NCI-H128 (cell line): ENCODE results near the gene SKIDA1.

Experiments
- DNase-seq: peaks from one replicate; lab custom pipeline; 2025; ENCODE audit not compliant: unreplicated experiment; lab: John Stamatoyannopoulos, UW

The SKIDA1 gene

DNA sequence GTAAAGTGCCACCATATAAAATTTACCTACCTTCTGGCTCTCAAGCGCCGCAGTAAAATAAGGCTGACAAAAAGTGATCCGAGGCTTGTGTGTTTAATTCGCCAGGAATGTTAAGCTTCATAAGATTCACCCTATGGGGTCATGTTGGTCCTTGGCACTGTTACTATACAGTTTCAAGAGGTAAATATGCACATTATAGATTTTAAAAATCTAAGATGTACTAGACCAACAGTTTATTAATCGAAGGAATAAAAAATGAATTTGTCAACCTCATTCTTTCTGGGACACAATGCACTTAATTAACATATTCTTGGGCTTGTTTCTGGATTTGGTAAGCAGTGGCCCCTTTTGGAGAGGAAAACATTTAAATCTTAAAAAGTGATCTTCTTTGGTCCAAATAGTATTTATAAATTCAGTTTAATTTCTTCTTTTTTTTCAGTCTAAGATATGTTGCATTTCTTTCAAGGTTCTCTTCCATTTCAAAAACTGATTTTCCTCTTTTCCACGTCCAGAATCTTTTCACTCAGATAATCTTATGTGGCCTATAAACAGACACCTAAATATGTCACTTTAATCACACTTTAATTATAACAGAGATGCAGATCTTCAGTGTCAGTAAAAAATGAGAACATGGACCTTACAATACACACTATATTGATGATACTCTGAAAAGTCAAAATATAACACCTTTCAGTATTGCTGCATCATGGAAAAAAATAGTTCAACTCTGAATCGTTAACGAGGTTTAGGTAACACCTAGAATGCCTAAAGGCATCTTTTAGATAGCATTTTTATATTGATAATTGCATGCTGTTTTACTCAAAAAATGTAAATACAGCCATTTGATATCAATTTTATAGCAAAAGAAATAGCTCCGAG, 3.8 kb upstream of the SKIDA1 start:
- DNase-seq = no peak

DNA sequence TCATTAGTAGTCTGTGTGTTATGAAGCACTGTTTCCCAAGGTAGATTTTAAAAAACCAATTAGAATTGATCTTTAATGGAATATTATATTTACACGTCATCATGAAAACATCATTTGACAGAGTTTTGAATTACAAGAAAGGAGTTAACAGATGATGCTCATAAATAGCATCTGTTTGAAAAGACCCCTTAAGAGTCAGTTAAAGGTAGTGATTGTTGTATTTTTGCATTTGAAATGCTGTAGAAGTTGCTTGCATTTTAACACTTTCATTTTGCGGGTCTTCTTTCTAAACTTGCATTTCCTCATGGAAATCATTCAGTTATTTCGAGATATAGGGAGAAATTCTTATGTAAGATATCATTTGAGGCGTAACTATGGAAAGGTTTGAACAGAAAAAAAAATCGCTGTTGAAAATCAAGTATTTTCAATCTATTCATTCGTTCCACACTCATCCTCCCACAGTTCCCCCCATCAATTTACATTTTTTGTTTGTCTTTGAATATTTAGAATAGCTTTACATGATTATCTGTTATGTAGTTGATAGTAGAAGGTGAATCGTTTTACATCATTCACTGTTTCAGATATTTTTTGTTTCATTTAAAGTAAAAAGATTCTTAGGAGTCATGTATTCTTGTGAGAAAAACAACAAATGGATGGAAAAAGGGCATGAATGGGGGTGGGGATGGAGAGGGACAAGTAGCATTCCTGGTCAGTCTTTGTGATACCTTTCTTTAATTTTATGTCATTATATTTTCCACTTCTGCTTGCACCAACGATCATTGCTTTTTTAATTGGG, 3.0 kb upstream of the SKIDA1 start:
- no peak for DNase-seq

DNA sequence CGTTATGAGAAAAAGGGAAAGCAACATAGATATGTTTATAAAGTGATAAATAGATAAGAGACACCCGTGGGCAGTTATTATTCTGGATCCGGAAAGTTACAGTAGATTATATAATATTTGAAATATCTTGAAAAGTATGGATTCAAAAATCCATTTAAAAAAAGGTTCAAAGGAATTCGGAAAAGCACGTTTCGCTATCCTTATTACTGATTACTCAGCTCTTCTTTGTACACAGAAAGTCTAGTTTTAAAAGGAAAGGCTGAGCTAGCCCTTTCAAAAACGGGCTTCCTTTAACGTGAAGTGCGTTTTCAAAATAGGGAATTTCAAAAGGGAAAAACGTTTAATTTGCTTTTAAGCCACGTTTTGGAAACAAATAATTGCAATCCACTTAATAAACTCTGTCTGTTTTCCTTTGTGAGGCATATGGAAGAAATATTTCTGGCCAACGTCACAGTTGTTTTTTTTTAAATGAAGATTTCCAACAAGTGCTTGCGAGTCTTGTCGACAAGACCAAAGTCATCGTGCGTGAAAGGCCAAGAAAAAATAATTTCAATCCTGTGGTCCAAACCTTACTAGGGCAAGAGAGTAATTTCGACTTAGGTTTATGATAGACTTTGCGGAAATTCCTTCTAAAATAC, 2.2 kb upstream of the SKIDA1 start:
- no peak for DNase-seq

DNA sequence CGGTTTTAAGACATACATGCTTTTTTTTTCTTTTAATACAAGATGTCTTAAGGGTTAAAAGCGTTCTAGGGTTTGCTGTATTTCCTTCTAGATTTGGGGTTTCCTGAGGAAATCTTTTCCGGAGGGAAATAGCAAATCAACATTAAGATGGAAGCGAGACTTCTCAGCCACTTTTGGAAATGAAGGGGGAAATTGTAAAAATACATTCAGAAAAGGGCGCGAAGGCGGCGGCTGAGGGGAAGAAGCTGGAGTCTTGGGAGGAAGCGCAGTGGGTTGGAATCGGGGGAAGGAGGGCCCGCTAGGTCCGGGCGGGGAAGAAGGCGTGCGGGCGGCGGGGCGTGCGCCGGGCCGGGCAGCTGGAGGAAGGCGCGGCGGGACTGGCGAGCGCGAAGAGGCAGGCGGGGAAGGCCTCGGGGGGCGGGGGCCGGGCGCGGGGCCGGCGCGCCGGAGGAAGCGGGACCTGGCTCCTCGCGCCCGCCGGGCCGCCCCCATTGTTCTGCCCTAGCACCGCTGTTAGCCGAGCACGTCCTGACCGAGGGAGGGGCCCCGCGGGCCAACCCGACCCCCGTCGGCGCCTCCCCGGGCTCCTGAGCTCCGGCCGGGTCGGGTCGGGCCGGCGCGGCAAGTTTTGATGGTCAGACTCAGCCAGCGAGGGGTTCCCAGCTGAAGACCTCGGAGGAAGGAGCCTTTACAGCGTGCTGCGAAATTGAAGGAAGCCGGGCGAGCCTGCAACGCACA, 1.5 kb upstream of the SKIDA1 start:
- no peak for DNase-seq

DNA sequence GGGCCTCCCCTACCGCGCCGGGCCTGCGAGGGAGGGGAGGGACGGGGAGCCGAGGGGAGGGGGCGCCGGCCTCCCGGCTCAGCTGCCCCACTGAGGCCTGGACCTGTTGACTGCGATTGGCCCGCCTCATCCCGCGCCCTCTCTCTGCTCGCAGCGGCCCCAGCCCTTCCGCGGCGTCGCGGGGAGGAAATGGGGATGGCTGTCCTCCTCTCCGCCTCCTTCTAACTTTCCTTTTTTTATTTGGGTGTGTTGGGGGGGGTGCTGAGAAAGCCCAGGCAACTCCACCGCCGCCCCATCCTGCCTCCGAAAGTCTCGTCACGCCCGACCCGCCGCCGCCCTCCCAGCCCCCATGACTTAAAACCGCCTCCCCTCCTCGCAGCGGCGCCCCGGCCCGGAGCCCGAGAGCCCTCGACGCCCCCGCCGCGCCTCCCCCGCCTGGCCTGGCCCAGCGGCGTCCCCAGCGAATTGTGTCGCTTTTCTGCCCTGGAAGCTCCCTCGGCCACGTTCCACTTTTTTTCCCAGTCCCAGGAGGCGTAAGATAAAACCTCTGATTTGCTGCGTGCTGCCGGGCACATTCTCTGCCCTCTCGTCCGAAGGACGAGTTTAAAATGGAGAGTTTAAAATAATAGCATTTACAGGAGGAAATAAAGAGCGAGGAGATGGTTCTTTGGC, 842 bp upstream of the SKIDA1 start:
- peak; percentile 54 for DNase-seq

DNA sequence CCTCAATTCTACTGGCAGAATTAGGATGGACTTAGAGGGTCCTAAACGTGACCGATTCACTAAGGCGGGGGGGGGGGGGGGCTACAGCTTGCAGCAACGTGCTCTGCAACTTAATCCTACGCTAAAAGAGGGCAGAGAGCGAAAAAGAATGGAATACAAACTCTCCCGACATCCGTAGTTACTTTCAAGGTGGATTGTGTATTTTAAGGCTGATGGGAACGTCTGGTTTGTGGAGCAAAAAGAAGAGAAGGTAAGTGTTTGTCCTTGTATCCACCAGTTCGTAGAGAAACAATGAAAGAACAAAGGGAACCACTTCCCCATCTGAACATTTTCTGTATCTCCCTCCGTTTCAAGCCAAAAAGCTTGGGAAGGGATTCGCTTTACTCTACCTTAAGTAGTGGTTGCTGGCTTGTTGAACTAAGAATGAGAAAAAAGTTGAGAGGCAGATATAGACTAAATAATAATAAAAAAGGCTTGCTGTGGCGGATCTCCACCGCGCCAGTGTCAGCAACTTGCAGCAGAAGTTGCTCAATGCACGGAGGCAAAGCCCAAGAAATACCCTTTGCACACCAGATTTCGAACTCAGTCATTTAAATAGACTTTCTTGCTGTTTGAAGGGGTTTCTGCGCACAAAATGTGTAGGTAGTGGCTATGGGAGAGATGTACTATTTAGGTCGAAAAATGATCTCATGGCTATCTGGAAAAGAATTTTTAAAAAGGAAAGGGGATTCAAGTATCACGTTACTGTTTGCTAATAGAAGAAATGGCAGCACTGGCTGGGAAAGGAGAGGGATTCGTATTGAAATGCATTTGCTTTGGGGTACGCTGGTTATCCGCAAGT, 736 bp downstream of the SKIDA1 start:
- no peak for DNase-seq

DNA sequence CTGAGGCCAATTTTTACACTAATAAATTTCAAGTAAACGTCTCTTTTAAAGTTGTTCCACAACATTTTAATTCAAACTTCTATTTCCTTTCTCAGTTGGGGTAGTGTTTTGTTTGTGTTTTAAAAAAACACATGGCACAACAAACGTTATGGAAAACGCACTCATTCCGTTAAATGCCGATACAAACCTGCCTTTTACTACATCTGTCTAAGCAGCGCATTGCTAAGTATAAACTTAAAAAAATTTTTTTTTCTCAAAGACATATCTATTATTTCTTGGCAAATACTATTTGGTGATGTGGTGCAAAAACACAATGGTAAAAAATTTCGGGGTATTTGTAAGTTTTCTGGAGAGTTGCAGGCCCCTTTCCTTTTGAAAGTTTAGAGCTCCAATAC, 1.4 kb downstream of the SKIDA1 start:
- no peak for DNase-seq

DNA sequence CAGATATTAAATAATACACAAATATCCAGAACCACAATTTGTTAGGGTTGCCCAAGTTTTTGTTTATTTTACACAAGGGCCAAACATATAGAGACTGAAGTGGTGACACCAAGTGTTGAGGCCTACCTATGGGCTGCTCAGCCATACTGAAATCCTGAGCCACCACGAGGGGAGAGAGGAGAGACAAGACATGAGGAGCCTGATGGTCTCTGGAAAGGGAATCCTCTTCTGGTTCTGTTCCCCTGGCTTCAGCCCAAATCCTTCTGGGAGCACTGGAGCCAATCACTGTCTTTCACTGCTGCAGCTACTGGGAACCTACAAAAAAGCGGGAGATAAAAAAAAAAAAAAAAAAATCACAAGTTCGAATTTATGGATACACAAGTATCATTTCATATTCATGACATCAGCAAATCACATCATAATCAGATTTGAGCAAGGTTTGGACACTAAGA, 1.9 kb downstream of the SKIDA1 start:
- DNase-seq = no peak

DNA sequence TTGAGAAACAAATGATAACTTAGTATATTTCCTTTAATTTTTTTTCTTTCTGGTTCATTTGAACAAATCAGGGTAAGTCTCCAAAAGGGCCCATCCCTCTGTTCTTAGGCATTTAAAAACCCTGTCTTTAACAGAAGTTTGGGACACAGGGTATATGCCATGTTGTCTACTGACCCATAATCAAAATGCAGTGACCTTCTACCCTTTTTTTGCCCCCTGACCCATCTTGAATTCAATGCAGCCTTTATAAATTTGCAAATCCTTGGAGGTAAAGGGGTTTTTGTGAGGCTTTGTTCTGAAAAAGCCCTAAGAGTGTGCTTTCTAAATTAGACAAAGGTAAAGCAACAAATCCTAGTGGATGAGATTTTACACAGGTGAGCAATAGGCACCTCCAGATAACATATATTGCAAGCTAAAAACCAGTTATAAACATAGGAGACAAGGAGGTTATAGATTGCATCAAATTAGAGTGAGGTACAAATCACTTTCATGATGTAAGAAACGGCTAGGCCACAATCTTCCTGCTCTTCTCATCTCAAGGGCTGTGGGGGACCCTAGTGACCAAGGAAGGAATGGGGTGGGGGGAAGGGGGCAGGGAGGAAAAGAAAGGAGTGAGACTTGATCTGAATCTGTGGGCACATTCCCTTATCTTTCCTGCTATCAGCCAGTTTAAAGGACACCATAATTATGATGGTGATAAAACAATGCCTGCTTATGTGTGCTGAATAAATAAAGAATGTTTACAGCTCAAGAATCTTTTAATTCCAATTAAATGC, 2.7 kb downstream of the SKIDA1 start:
- no peak for DNase-seq

DNA sequence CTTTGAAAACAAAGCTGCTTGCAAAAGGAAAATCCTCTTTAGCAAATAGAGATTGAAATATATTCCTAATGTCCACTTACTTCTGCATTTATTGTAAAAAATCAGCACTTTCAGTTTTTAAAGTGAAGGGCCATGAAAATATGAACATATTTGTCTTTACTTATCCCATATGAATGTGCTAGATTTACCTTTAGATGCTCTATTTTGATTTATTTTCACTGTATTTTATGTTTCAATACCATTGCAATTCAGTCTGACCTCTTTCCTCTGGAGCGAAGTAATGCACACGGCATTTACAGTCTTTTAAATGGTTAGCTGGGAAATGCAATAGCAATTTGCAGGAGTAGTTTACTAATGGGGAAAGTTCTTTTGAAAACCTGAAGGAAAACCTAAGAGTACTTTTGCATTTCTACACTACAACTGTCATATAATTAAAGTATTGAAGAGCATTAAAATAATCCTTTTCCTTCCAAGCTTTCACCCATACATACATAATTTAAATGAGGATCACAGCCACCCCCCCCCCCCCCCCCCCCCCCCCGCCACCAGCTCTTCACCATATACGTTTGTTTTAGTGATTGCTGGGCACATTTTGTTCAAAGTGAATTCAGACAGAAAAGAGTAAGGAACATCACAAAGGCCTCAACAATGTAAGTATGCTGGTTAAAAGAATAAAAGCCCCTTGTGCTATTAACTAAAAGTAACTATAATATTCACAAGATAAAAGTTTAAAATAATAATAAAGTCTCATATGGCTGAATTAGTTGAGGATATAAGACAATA, 3.5 kb downstream of the SKIDA1 start:
- no peak for DNase-seq

DNA sequence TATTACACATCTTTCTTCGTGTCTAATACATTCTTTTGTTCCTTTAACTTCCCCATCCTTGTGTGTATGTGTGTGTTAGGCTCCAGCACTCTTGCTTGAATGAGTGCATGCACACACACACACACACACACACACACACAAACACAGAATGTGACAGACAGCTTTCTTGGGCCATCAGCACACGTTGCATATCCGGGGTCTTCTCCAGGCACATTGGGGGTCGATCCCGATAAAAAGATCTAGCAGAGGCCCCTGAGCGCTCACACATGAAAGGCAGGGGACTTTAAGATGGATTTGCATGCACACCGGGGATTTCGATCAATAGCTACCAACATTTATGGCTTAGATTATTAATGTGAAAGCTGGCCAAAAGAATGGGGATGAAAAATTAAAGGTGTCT, 4.5 kb downstream of the SKIDA1 start:
- DNase-seq = no peak

DNA sequence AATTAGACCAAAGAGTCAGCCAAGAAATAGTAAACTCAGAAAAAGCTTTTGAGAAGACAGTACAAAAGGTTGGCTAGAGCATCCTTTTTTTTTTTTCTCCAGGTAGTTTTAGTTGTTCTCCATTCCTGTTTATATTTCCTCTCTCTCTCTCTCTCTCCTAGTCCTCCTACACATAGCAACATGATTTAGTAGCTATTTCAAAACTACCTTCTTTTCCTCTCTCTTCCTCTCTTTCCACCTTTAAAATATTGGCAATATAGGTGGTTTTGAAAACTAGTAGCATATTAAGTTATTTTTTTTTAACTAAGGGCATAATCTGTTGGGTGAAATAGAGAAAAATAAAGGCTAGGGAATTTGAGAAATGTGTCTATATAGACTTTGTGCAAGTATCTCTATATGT, 5.0 kb downstream of the SKIDA1 start:
- no peak for DNase-seq

DNA sequence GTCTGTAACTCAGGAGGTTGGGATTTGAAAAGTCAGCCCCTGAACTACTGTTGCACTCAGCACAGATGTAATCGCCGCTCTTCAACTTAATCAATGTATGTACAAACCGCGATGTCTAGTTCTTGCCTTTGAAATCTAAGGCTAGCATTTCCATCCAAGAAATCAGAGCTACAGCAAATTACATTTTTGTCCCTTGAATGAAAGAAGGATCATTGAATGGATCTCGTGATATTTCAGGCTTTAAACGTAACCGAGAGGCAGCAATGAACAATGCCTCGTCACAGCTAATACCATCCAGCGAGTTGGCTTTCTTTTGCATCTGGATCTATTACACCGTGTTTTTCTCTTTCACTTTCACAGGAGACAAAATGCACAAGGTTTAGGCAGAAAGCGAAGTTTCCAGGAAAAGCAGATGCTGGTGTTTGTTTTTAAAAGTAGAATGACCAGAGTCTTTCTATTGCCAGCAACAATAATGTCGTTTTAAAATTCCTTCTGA, 5.5 kb downstream of the SKIDA1 start:
- no peak for DNase-seq

DNA sequence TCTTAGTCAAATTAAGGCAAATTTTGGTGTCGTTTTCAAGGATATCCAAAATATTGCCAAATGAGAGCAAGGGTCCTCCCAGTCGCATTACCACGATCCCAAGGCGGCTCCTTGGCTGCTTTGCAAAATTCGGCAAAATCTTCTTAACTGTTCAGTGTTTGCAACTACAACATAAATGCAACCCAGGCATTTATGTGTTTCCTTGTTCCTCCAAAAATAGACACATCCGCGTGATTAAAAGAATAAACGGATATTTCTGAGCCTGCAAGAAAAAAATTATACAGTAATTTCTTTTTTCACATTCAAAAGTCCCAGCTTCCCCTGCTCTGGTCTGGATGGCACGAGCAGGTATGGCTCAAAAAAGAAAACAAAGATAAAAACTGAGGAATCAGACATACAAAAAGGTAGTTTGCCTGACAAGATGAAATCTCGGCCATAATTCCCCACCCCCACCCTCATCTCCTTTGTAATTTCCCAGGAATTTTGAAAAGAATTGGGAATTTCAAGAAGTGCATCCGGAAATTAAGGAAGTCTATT, 6.0 kb downstream of the SKIDA1 start:
- DNase-seq = no peak

DNA sequence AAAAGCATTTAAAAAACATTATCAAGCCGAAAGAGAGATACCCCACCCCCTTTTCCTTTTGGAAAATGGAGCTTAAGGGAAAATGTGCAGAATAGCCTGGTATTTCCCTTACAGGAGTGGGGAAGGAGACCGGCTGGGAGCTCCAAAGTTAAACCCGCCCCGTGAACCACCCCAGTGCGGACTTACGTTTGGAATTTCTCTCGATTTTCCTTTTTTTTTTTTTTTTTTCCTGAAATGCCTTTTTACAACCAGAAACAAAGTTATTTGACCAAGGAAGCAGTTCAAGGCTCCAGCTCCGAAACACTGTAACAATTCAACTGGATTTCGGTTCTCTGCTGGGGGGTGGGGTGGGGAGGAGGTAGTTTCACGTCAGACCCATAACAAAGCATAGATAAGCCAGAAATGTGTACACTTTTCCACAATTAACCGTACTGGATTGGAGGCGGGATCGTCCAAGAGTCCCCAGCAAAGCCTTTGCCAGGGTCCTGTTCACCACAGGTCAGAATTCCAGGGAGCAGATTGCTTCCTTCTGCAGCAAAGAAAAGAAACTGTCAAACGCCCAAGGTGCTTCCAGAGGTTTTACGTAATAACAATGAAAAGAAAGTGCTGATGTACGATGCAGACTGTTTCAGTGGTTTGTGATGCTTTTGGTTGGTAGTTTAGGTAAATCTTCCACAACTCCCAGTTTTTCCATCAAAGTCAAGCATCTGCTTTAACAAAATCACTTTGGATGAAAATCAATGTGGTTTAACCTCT, 6.7 kb downstream of the SKIDA1 start:
- no peak for DNase-seq

DNA sequence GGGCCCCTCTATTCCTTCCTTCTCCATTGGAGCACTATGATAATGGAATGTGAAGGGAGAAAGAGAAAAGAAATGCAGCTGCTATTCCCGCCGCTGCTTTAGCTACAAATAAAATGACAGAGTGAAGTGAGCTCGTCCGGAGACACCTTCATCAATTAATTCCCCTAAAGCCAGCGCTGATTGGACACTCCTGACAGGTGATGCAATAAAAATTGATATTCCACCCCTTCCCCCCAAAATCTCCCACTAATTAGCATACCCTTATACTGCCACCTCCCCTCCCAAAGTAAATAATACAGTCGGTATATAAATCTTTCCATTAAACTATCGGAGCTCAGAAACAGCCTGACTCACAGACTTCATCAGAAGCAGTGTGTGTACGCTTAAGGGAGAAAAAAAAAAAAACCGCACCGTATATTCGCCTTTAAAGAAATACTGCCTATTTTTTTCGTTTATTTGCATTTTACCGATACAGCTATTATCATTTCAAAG, 7.3 kb downstream of the SKIDA1 start:
- no peak for DNase-seq
